ENCODE results near the gene ZC3H13. TPM values are rescaled to one million over a fixed set of nuclear protein-coding genes. Genes with fewer than 3 reads are reported as not detected.

Gene ZC3H13, protein sequence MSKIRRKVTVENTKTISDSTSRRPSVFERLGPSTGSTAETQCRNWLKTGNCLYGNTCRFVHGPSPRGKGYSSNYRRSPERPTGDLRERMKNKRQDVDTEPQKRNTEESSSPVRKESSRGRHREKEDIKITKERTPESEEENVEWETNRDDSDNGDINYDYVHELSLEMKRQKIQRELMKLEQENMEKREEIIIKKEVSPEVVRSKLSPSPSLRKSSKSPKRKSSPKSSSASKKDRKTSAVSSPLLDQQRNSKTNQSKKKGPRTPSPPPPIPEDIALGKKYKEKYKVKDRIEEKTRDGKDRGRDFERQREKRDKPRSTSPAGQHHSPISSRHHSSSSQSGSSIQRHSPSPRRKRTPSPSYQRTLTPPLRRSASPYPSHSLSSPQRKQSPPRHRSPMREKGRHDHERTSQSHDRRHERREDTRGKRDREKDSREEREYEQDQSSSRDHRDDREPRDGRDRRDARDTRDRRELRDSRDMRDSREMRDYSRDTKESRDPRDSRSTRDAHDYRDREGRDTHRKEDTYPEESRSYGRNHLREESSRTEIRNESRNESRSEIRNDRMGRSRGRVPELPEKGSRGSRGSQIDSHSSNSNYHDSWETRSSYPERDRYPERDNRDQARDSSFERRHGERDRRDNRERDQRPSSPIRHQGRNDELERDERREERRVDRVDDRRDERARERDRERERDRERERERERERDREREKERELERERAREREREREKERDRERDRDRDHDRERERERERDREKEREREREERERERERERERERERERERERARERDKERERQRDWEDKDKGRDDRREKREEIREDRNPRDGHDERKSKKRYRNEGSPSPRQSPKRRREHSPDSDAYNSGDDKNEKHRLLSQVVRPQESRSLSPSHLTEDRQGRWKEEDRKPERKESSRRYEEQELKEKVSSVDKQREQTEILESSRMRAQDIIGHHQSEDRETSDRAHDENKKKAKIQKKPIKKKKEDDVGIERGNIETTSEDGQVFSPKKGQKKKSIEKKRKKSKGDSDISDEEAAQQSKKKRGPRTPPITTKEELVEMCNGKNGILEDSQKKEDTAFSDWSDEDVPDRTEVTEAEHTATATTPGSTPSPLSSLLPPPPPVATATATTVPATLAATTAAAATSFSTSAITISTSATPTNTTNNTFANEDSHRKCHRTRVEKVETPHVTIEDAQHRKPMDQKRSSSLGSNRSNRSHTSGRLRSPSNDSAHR (N-terminal part only)
- total RNA-seq = 15.4 and 18.8 TPM in 2 replicates

DNA sequence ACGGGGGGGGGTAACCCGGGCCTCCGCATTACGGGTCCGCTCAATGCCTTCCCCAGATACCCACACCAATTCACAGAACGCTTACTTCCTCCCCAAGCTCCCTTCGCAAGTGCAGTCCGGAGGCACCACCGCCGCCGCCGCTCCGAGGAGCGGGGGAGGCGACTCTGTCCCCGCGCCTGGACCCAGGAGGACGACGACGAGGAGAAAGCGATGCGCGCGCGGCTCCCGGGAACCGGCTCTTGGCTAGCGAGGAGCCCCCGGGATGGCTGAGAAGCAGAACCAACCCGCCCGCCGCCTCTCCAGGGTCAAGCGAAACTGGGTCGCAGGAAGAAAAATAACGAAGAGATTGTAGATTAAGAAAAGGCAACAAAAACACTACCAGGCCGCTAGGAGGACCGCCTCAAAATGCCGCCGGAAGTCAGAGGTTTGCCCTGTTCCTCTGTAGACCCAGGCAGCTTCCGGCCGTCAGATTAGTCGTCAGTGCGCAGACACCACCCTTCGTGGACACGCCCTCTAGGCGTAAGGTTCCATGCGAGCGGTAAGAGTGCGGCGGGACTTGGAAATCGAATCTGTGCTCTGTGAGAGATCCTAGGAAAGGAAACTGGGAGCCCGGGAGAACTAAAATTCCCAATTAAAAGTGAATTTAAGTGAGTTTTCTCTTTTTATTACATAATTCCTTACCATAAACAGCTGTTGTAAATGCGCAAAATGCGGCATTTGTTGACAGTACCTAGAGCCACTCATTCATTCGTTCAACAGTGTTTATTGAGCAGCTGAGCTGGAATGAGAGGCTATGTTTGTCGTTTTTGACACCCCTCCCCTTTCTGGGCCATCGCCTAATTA is at the start of gene ZC3H13:
Gene ZC3H13, minus strand, starts transcription at position 428 of the 843 bp plus-strand sequence. CDS start 7,239 bp downstream, outside the sequence.

Other genes starting within 250 kb of the ZC3H13 start
- gene SIAH3, start 201.0 kb downstream of the ZC3H13 start, total RNA-seq = not detected in 2 replicates
- not detected in 2 replicates for gene CPB2, start 52.3 kb upstream of the ZC3H13 start, total RNA-seq
- 0.20 and 0.37 TPM in 2 replicates for gene LCP1, start 129.4 kb upstream of the ZC3H13 start, total RNA-seq
- under 0.01 and 0.37 TPM in 2 replicates for gene LRRC63, start 159.2 kb upstream of the ZC3H13 start, total RNA-seq

Data from subcutaneous preadipocyte (primary cell).